OCI-LY7 (cell line): ENCODE data around the gene RIT2.

ENCODE experiments used
- EZH2phosphoT487 ChIP-seq: fragments of 200-600 bp; sonication (generic); IDR thresholded peaks from 2 replicates; pipeline ENCODE4 v1.6.1; 2018; ENCODE audit warnings: low read depth, borderline replicate concordance, mild to moderate bottlenecking, mixed run types, antibody characterized with exemption, low read length, moderate library complexity, mixed read lengths
- TF ChIP-seq, protein P1 (sequence below): fragments of 200-600 bp; sonication (generic); conservative IDR thresholded peaks from 2 replicates; pipeline ENCODE4 v1.5.1; 2014; ENCODE audit warnings: mild to moderate bottlenecking, antibody characterized with exemption, low read length, moderate library complexity, mixed read lengths

DNA sequence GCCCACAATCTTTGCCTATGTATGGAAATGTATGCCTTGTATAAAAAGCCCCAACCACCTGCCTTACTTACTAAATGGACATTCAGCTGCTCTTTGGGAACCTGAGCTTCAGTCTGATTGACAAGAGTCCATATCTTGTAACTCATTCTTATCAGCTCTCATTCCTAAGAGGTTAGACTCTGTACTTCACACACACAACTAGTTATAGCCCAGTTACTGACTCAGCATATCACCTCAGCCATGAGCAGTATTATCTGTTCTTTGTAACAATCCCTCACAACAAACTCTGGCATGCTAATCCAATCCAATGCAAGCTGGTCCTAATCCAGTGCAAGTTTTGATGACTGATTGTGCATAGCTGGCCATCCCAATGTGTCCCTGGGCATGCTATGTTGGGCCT is 250.6 kb downstream of the RIT2 start:
- TF ChIP-seq, protein P1, sequence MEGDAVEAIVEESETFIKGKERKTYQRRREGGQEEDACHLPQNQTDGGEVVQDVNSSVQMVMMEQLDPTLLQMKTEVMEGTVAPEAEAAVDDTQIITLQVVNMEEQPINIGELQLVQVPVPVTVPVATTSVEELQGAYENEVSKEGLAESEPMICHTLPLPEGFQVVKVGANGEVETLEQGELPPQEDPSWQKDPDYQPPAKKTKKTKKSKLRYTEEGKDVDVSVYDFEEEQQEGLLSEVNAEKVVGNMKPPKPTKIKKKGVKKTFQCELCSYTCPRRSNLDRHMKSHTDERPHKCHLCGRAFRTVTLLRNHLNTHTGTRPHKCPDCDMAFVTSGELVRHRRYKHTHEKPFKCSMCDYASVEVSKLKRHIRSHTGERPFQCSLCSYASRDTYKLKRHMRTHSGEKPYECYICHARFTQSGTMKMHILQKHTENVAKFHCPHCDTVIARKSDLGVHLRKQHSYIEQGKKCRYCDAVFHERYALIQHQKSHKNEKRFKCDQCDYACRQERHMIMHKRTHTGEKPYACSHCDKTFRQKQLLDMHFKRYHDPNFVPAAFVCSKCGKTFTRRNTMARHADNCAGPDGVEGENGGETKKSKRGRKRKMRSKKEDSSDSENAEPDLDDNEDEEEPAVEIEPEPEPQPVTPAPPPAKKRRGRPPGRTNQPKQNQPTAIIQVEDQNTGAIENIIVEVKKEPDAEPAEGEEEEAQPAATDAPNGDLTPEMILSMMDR = no peak
- no peak for TF ChIP-seq EZH2phosphoT487
